ENCODE results near the gene GRID1.

DNA sequence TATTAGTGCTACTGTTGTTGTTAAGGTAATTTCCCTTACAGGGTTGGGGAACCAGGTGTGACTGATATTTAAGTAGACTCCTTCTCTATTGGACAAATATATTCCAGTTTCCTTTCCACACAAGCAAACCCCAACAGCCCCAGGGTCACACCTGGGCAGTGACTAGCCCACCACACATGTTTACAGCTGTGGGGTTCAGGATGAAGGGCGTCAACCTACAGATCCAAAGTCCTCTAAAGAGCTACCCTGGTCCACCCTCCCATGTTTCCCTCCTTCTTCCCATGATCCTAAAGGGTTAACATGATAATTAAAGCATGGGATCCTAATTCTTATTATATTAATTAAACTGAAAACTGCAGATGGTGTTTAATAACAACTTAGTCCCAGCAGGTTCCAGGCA is 701.5 kb downstream of the GRID1 start:
- no peak for TF ChIP-seq EP300 (IDR thresholded peaks at IDR 0.05)
- TF ChIP-seq POLR2A (IDR thresholded peaks at IDR 0.05): no peak
- TF ChIP-seq, protein P1, sequence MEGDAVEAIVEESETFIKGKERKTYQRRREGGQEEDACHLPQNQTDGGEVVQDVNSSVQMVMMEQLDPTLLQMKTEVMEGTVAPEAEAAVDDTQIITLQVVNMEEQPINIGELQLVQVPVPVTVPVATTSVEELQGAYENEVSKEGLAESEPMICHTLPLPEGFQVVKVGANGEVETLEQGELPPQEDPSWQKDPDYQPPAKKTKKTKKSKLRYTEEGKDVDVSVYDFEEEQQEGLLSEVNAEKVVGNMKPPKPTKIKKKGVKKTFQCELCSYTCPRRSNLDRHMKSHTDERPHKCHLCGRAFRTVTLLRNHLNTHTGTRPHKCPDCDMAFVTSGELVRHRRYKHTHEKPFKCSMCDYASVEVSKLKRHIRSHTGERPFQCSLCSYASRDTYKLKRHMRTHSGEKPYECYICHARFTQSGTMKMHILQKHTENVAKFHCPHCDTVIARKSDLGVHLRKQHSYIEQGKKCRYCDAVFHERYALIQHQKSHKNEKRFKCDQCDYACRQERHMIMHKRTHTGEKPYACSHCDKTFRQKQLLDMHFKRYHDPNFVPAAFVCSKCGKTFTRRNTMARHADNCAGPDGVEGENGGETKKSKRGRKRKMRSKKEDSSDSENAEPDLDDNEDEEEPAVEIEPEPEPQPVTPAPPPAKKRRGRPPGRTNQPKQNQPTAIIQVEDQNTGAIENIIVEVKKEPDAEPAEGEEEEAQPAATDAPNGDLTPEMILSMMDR (IDR thresholded peaks at IDR 0.05): no peak
- TF ChIP-seq POLR2AphosphoS5 (IDR thresholded peaks at IDR 0.05): no peak
